ENCODE data around the gene FOXP1. TPM values are rescaled to one million over a fixed set of nuclear protein-coding genes. Genes with fewer than 3 reads are reported as not detected.

FOXP1 gene
- total RNA-seq, 1 donor, result 195 TPM

DNA sequence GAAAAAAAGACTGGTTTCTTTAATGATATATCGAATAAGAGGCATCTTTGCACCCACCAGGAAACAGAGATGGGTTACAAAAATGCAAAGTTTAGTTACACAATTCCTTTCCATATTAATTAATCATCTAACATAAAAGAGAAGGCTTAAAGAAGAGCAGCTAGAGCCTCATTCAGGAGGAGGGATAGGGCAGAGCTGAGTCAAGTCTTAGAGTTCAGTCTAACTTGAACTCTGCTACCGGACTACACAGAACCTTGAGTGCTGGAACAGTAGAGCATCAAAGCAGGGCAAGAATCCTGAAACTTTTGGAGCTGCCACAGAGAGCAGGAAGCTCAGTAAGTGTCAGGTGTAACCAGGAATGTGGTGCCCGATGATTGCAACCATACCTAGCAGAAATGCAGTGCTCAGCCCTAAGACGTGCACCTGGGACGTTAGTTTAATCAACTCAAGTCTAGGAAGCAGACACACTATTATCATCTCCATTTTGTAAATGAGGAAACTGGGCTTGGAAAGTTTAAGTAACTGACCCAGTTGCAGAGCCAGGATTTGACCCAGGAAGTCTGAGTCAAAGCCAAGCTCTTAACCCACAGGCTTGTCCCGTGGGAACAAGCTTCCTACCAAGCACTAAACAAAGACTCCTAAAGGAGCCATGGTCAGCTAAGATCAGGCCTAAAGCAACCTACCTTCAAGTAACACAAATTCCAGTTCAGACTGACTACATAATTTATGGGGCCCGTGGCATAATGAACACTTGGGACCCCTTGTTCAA is 187.4 kb downstream of the FOXP1 start:
- no peak for TF ChIP-seq CTCF (IDR thresholded peaks at IDR 0.05; ENCODE audit: extremely low read depth, low read depth, low read length)
- no peaks in the 10 kb centered on the region for H3K27me3 ChIP-seq (ENCODE audit: insufficient read depth, low read length)
- H4K20me1 ChIP-seq (ENCODE audit: insufficient read depth, low read length), result peaks cover 21% of the 10 kb centered on the region
- H2AFZ ChIP-seq (ENCODE audit: low read length), result no peak overlapping the region
- peaks cover 30% of the 10 kb centered on the region for H3K4me1 ChIP-seq (ENCODE audit: insufficient read depth, low read length)
- peak overlapping the region; percentile 30 for H3K27ac ChIP-seq (ENCODE audit: low read depth, low read length)
- peak overlapping the region; percentile 28 for H3K4me2 ChIP-seq (ENCODE audit: insufficient read depth, low read length)
- no peak overlapping the region for H3K4me3 ChIP-seq (ENCODE audit: insufficient read depth, low read length)
- no peaks in the 10 kb centered on the region for H3K9me3 ChIP-seq (ENCODE audit: low read depth, low read length)
- peaks cover 68% of the 10 kb centered on the region for H3K79me2 ChIP-seq (ENCODE audit: insufficient read depth, low read length)
- peak; percentile 21 for DNase-seq (ENCODE audit: insufficient read length, low spot score, missing footprints)
- H3K36me3 ChIP-seq (ENCODE audit: insufficient read depth, low read length), result no peaks in the 10 kb centered on the region

GRCh38 chr3:71395470-71395869 is 188.1 kb downstream of the FOXP1 start:
- Histone ChIP-seq H3K4me3 (ENCODE audit: insufficient read depth, low read length) (no peak overlapping the region), H3K4me2 (ENCODE audit: insufficient read depth, low read length) (no peak overlapping the region), H3K4me1 (ENCODE audit: insufficient read depth, low read length) (peaks cover 29% of the 10 kb centered on the region), H4K20me1 (ENCODE audit: insufficient read depth, low read length) (peaks cover 21% of the 10 kb centered on the region), H2AFZ (ENCODE audit: low read length) (no peak overlapping the region), H3K36me3 (ENCODE audit: insufficient read depth, low read length) (no peaks in the 10 kb centered on the region), H3K27me3 (ENCODE audit: insufficient read depth, low read length) (no peaks in the 10 kb centered on the region), H3K9me3 (ENCODE audit: low read depth, low read length) (no peaks in the 10 kb centered on the region), H3K27ac (ENCODE audit: low read depth, low read length) (no peak overlapping the region), H3K79me2 (ENCODE audit: insufficient read depth, low read length) (peaks cover 70% of the 10 kb centered on the region)
- no peak for TF ChIP-seq CTCF (IDR thresholded peaks at IDR 0.05; ENCODE audit: extremely low read depth, low read depth, low read length)
- no peak for DNase-seq (ENCODE audit: insufficient read length, low spot score, missing footprints)

- no peak overlapping the region for H2AFZ ChIP-seq (ENCODE audit: low read length)
- peaks cover 57% of the 10 kb centered on the region for H3K79me2 ChIP-seq (ENCODE audit: insufficient read depth, low read length)
- H4K20me1 ChIP-seq (ENCODE audit: insufficient read depth, low read length), result peaks cover 18% of the 10 kb centered on the region
- H3K27me3 ChIP-seq (ENCODE audit: insufficient read depth, low read length), result no peaks in the 10 kb centered on the region
- no peak overlapping the region for H3K27ac ChIP-seq (ENCODE audit: low read depth, low read length)
- no peak for TF ChIP-seq CTCF (IDR thresholded peaks at IDR 0.05; ENCODE audit: extremely low read depth, low read depth, low read length)
- peaks cover 42% of the 10 kb centered on the region for H3K4me1 ChIP-seq (ENCODE audit: insufficient read depth, low read length)
- H3K4me3 ChIP-seq (ENCODE audit: insufficient read depth, low read length), result no peak overlapping the region
- no peaks in the 10 kb centered on the region for H3K9me3 ChIP-seq (ENCODE audit: low read depth, low read length)
- DNase-seq (ENCODE audit: insufficient read length, low spot score, missing footprints), result no peak
- no peaks in the 10 kb centered on the region for H3K36me3 ChIP-seq (ENCODE audit: insufficient read depth, low read length)
- no peak overlapping the region for H3K4me2 ChIP-seq (ENCODE audit: insufficient read depth, low read length)
These were observed 189.8 kb downstream of the FOXP1 start for GRCh38 chr3:71393745-71394144.

DNA sequence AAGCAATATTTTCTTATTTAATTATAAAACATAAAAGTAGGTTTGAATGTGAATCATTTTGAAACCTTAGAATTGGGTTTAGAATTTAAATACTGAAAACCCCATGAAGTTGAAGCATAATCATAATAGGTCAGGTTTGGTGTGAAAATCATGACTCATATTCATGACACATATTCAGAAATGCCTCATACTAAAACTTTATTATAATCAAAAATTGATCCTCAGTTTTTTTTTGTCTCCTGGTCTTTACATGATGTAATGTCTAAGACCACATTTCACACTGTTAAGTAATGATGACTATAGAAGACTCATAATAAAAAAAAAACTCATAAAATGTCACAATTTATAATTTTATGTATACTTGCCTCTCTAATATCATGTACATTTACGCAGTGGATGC is 190.4 kb downstream of the FOXP1 start:
- Histone ChIP-seq H3K9me3 (ENCODE audit: low read depth, low read length) (no peaks in the 10 kb centered on the region), H3K36me3 (ENCODE audit: insufficient read depth, low read length) (no peaks in the 10 kb centered on the region), H4K20me1 (ENCODE audit: insufficient read depth, low read length) (peaks cover 11% of the 10 kb centered on the region), H3K79me2 (ENCODE audit: insufficient read depth, low read length) (peaks cover 57% of the 10 kb centered on the region), H3K4me1 (ENCODE audit: insufficient read depth, low read length) (peaks cover 37% of the 10 kb centered on the region), H3K4me3 (ENCODE audit: insufficient read depth, low read length) (no peak overlapping the region), H3K27ac (ENCODE audit: low read depth, low read length) (no peak overlapping the region), H3K4me2 (ENCODE audit: insufficient read depth, low read length) (no peak overlapping the region), H3K27me3 (ENCODE audit: insufficient read depth, low read length) (no peaks in the 10 kb centered on the region), H2AFZ (ENCODE audit: low read length) (no peak overlapping the region)
- DNase-seq (ENCODE audit: insufficient read length, low spot score, missing footprints), result peak; percentile 19
- no peak for TF ChIP-seq CTCF (IDR thresholded peaks at IDR 0.05; ENCODE audit: extremely low read depth, low read depth, low read length)
